HG02852 (cell line): ENCODE data around the gene MYO1F.
"Not testable (repeated sequence)": the region's sequence is repeated elsewhere in the genome, so short reads cannot be mapped to it uniquely, and the experiment has no call there.

Source experiments
- ATAC-seq: cut with Tn5 transposase; IDR thresholded peaks from one replicate; pipeline ENCODE4 v1.9.1; 2021; ENCODE audit warnings: mild to moderate bottlenecking, moderate library complexity; ENCODE audit not compliant: unreplicated experiment

MYO1F gene

DNA sequence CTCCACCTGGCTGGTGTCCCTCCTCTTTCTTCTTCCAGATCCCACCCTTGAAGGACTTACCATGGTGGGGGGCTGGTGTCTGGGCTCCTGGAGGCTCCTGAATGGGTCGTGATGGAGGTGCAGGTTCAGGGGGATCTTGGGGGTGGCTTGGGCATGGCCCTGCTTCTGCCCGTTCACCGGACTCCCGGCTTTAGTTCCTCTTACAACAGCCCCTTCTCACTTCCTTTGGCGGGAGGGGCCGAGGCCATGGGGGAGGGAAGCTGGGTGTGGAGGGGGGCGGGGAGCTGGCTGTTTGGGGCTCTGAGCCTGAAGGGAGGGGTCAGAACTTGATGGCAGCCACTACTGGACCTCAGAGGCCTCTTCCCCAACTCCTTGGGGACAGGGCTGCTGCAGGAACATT lies at the start of gene MYO1F:
Gene MYO1F (minus strand): TSS at position 196 of the 400 bp plus-strand sequence. CDS start 133 bp downstream, at position 63.
- no peak for ATAC-seq

GRCh38 chr19:8626842-8627241 lies 49.6 kb upstream of the MYO1F start:
- ATAC-seq: no peak

DNA sequence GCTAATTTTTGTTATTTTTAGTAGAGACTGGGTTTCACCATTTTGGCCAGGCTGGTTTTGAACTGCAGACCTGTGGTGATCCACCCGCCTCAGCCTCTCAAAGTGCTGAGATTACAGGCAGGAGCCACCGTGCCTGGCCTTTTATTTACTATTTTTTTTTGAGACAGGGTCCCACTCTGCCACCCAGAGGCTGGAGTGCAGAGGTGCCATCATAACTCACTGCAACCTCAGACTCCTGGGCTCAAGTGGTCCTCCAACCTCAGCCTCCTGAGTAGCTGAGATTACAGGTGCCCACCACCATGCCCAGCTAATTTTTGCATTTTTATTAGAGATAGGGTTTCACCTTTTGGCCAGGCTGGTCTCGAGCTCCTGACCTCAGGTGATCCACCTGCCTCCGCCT lies 45.6 kb upstream of the MYO1F start:
- not testable (repeated sequence) for ATAC-seq

DNA sequence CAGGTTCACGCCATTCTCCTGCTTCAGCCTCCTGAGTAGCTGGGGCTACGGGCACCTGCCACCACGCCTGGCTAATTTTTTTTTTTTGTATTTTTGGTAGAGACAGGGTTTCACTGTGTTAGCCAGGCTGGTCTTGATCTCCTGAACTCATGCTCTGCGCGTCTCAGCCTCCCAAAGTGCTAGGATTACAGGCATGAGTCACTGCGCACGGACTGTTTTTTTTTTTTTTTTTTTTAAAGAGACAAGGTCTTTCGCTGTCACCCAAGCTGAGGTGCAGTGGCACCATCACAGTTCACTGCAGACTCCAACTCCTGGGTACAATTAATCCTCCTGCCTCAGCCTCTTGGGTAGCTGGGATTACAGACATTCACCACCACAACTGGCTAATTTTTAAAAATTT lies 41.5 kb upstream of the MYO1F start:
- no peak for ATAC-seq

- no peak for ATAC-seq
Measured at GRCh38 chr19:8617984-8618383, 40.7 kb upstream of the MYO1F start.

DNA sequence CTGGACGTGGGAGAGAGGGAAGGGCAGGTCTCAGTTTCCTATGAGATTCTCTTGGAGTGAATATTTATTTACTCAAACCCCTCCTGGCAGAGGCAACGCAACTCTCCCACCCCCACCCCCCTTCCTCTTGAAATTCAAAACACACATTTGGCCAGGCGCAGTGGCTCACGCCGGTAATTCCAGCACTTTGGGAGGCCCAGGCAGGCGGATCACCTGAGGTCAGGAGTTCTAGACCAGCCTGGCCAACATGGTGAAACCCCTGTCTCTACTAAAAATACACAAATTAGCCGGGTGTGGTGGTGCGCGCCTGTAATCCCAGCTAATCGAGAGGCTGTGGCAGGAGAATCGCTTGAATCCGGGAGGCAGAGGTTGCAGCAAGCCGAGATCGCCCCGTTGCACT lies 40.1 kb upstream of the MYO1F start:
- not testable (repeated sequence) for ATAC-seq

- no peak for ATAC-seq
Measured at GRCh38 chr19:8616861-8617260, 39.6 kb upstream of the MYO1F start.

GRCh38 chr19:8615813-8616596 lies 38.8 kb upstream of the MYO1F start:
- ATAC-seq: no peak

- ATAC-seq: no peak
Measured at GRCh38 chr19:8615024-8615423, 37.8 kb upstream of the MYO1F start.

DNA sequence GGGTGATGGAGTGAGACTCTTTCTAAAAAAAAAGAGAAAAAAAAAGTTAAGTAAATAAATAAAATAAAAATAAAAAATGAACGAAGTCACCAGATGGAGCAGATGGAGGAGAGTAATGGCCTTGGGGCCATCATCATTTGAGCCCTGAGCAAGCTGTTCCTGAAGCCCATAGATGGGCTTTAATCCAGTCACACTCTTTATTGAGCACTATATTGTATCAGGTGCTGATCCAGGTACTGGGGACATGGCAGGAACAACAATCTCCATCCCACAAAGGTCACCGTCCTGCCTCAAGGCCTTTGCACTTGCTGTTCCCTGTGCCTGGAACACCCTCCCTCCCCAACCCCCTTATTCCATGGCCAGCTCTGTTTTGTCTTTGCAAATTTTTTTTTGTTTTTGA lies 37.2 kb upstream of the MYO1F start:
- no peak for ATAC-seq

- no peak for ATAC-seq
Measured at GRCh38 chr19:8612807-8613171, 35.5 kb upstream of the MYO1F start.

DNA sequence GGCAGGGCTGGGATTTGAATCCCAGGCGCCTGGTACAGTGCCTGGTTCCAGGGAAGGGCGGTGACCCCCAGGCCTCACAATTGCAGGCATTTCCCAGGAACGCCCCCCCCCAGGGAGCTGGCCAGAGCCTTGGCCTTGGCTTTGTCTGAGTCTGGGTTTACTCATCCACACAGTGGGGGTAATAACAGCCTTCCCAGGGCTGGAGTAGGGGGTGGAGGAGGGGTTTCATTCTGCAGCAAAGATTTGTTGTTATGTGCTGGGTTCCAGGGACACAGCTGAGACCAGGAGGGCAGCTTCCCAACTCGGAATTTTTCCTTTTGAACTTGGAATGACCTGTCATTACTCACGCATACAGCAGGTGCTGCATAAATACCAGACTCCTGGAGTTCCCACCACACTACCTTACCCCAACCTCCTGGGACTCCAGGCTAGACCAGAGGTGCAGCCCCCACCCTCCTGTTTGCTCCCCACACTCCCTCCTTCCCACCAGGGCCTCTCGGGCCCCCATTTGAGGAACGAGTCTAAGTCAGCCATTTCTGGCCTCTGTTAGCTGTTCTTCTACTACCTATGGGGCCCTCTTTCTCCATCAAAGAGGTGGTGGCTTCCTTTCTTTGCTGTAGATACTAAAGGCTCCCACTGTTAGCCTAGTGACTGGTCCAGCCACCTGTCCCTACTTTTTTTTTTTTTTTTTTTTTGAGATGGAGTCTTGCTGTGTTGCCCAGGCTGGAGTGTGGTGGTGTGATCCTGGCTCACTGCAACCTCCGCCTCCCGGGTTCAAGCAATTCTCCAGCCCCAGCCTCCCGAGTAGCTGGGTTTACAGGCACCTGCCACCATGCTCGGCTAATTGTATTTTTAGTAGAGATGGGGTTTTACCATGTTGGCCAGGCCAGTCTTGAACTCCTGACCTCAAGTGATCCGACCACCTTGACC lies 34.9 kb upstream of the MYO1F start:
- no peak for ATAC-seq

DNA sequence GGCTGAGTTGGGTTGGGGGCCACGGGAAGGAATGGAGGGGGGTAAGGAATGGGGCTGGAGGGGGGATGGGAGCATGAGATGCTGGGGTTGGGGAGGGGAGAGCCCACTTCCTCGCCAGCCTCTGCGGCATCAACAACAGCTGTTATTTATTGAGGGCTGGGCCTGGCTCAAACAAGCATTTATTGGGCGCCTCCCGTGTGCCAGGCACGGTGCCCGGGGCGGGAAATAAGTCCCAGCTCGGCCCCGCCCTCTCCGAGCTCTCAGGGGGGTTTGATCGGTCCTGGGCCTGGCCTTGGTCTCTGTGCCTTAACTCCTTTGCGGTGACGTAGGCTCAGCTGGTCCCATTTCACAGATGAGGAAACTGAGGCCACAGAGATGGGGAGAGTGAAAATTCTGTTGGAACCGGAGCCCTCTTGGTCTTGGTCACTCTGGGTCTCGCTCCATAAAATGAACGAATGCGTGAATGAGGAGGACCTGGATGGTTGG lies 34.2 kb upstream of the MYO1F start:
- no peak for ATAC-seq

GRCh38 chr19:8610936-8611300 lies 33.7 kb upstream of the MYO1F start:
- no peak for ATAC-seq

DNA sequence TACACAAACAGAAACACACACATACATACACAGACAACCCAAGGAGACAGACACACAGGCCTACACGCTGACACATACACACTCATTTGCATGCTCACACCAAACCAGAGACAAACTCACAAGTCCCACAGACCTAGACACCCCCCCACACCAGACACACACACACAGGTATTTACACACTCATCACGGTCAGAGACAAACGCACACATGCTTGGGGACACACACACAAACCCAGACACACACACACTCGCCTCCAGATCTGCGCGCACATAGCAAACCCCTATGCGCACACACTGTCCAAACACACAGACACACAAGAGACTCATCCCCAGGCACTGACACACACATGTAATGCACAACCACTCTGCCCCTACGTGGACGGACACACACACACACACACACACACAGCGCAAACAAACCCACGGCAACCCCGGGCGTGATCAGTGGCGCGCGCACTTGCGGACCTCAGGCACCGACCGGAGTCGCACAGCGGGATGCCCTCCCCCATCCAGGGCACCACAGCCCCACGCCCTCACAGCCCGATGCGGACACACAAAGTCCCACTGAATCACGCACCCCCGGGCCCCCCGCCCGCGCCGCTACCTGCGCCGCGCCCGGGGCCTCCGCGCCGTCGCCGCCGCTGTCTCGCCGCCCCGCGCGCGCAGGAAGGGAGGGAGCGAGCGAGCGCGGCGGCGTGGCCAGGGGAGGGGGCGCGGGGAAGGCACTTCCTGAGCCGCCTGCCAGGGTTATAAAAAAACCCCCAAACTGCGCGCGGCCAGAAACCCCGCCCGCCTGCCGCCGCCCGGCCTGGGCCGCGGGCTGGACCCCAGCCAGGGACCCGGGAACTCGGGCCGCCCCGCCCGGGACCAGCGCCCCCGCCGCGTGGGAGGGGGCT lies 33.0 kb upstream of the MYO1F start, which contains the start of gene ADAMTS10:
Gene ADAMTS10 (minus strand): TSS at position 675 of the 895 bp plus-strand sequence. CDS start 5,005 bp downstream, outside the sequence.
- ATAC-seq: no peak

DNA sequence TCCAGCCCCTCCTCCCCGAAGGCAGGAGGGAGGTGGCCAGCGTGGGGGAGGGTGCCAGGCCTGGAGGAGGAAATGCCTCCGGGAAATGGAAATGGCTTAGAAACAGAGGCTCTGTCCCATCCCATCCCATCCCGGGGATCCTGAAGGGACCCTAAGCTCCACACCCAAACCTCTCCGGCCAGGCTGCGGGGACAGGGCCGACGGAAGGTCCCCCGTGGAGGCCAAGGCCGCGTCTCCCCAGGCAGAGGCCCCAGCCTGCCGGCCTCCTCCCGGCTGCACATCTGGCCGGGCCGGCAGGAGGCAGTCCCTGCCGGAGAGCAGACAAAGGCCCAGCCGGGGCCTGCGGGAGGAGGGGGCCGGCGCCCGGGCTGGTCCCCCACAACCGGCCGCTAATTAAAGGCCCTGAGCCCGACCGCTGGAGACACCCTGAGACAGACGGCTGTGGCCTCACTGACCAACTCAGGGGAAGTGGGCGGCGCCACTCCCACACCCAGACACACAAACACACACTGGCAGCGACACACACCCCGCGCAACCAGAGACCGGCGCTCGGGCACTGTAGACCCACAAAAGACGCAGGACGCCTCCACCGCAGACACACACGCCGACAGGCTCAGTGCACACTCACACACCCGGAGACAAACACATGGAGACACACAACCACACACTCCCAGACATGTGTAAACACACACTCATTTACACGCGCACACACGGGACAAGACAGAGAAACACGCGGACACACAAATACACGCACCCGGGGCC lies 32.2 kb upstream of the MYO1F start:
- no peak for ATAC-seq

DNA sequence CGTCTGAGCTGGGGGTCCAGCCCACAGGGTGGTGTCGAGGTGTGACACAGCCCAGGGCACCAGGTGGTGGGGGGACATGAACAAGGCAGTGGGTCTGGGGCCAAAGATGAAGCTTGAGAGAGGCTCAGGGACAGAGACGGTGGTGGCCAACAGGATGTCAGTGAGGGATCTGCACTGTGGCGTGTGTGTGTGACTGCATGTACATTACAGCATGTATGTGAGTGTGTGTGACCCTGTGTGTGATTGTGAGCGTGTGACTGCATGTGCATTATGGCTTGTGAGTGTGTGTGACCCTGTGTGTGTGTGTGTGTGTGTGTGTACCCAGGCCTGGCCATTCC lies 31.7 kb upstream of the MYO1F start:
- ATAC-seq: no peak

GRCh38 chr19:8607386-8607785 lies 30.1 kb upstream of the MYO1F start:
- ATAC-seq: no peak

- ATAC-seq: no peak
Measured at GRCh38 chr19:8605514-8605913, 28.3 kb upstream of the MYO1F start.

- ATAC-seq: no peak
Measured at GRCh38 chr19:8601796-8602195, 24.6 kb upstream of the MYO1F start.
